Astrocyte of the cerebellum (primary cell): ENCODE measurements around the gene PTGES.

ENCODE experiments used
- DNase-seq: peaks from one replicate; pipeline ENCODE4 v3.0.0-alpha.2; 2011; ENCODE audit warnings: low read depth
- H3K4me3 ChIP-seq: 2 replicates; pipeline ENCODE4 v1.5.1; 2011; ENCODE audit warnings: mild to moderate bottlenecking, low read depth, low read length, moderate library complexity
- CTCF ChIP-seq: IDR thresholded peaks from 2 replicates; pipeline ENCODE4 v1.5.1; 2012; ENCODE audit warnings: low read length, low read depth, moderate library complexity, mild to moderate bottlenecking; ENCODE audit errors: missing control alignments
- in situ Hi-C: cut with HindIII; loops from 2 replicates; pipeline ENCODE4 v1.10.0; 2017; ENCODE audit warnings: low sequenced_read_pairs

PTGES gene

DNA sequence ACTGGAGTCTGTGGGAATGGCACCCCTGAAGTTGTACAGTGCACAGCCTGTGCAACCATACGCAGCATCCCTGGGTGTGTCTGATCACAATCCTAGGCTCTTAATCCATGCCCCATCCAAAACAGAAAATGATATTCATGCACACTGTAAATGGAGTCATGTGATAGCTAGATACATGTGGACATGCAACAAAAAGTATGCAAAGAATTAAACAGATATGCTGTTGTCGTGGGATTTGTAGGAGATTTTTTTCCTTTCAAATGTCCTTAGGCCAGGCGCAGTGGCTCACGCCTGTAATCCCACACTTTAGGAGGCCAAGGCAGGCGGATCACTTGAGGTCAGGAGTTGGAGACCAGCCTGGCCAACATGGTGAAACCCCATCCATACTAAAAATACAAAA is 51.3 kb downstream of the PTGES start:
- in situ Hi-C loops: no loop called here
- H3K4me3 ChIP-seq: no peak overlapping the region
- no peak for TF ChIP-seq CTCF
- no peak for DNase-seq

- no peak overlapping the region for H3K4me3 ChIP-seq
- in situ Hi-C loops: no loop called here
- TF ChIP-seq CTCF: no peak
- no peak for DNase-seq
Measured at GRCh38 chr9:129701054-129701453, 51.8 kb downstream of the PTGES start.

DNA sequence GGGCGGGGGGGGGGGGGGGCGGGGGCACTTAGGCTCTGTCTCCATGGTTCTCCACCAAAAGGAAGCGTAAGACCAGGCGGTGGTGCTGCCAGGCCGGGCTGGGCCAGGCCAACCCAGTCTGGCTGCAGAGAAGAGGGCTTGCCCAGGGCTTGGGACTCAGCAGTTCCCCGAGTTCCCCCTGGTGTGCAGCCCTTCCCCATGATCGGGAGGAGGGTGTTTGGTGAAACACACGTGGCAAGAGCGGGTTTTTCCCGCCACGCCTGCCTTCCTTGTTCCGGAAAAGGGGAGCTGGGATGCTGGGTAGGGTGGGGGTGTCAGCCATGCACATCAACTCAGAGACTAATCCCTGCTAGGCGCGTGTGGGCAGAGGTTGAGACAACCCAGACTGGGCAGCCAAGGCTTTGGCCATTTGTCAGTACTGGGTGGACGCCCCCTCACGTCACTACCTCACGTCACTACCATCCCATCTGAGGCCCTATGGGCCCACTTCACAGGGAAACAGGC is 54.5 kb downstream of the PTGES start:
- DNase-seq: no peak
- no peak overlapping the region for H3K4me3 ChIP-seq
- no peak for TF ChIP-seq CTCF
- in situ Hi-C loops: loop anchor here (5.0 kb wide), 1 partner anchor 79 kb away; no protein-coding TSS in a partner anchor

DNA sequence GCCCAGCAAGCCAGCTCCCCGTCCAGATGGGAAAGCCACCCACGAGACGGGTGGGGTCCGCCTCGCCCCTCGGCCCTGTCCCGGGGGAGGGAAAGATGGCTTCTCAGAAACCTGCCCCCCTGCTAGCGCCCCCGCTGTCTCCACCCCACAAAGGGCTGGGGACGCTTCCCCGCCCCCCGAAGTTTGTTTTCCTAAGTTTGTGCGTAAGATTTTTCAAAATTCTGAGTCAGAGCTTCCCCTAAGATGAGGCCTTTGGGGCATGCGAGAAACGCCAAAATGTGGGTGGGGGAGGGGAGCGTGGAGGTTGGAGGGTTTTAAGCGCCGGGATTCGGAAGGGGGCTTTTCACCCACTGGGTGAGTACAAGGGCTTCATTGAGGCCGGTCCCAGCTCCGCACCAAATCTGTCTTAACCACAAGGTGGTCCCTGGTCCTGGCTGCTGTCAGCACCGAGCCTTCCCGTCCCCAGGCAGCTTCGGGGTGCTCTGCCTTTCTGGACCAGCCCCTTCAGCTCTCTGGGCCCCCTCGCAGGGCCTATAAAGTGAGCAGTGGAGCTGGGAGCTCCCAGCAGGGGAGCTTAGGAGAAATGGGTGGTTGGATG is 55.1 kb downstream of the PTGES start:
- DNase-seq: no peak
- in situ Hi-C loops: loop anchor here (5.0 kb wide), 1 partner anchor 80 kb away; no protein-coding TSS in a partner anchor
- peak overlapping the region; percentile 31 for H3K4me3 ChIP-seq
- no peak for TF ChIP-seq CTCF

GRCh38 chr9:129696944-129697655 is 55.7 kb downstream of the PTGES start:
- DNase-seq: no peak
- TF ChIP-seq CTCF: no peak
- in situ Hi-C loops: loop anchor here (5.0 kb wide), 1 partner anchor 80 kb away; no protein-coding TSS in a partner anchor
- H3K4me3 ChIP-seq: peak overlapping the region; percentile 31

GRCh38 chr9:129695870-129696269 is 57.0 kb downstream of the PTGES start:
- no peak overlapping the region for H3K4me3 ChIP-seq
- no peak for DNase-seq
- in situ Hi-C loops: loop anchor here (5.0 kb wide), 1 partner anchor 81 kb away; no protein-coding TSS in a partner anchor
- no peak for TF ChIP-seq CTCF
